ENCODE measurements around the gene LGR4.

DNA sequence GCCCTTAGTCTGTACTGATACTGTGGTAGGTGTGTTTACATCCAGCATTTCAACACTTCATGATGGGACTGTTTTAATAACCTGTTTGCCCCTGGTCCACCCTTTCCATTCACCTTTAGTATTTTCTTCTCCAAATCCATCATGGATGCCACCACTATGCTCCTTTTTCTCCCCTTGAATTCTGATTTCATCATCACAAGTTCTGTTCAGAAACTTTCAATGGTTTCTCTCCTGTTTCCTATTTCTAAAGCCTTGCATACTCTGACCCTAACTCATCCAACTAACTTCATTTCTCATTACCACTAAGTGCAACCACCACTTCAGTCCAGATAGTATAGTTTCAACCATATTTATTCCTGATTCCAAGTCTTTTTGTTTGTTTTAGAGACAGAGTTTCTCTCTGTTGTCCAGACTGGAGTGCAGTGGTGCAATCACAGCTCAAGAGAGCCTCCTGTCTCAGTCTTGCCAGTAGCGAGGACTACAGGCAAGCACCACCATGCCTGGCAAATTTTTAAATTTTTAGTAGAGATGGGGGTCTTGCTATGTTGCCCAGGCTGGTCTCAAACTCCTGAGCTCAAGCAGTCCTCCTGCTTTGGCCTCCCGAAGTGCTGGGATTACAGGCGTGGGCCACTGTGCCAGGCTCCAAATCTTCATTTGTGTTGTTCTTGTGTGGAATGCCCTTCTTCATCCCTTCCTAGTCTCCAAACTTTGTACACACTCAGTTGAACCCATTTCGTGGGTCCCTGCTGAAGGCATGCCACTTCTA, 35.1 kb upstream of the LGR4 start:
- TF ChIP-seq, protein P1, sequence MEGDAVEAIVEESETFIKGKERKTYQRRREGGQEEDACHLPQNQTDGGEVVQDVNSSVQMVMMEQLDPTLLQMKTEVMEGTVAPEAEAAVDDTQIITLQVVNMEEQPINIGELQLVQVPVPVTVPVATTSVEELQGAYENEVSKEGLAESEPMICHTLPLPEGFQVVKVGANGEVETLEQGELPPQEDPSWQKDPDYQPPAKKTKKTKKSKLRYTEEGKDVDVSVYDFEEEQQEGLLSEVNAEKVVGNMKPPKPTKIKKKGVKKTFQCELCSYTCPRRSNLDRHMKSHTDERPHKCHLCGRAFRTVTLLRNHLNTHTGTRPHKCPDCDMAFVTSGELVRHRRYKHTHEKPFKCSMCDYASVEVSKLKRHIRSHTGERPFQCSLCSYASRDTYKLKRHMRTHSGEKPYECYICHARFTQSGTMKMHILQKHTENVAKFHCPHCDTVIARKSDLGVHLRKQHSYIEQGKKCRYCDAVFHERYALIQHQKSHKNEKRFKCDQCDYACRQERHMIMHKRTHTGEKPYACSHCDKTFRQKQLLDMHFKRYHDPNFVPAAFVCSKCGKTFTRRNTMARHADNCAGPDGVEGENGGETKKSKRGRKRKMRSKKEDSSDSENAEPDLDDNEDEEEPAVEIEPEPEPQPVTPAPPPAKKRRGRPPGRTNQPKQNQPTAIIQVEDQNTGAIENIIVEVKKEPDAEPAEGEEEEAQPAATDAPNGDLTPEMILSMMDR (conservative IDR thresholded peaks at IDR 0.05; ENCODE audit: low read length): no peak
- no peak for TF ChIP-seq EZH2phosphoT487 (IDR thresholded peaks at IDR 0.05; ENCODE audit: borderline replicate concordance, low read depth, low read length)

Data from OCI-LY7 (cell line).